Caco-2 (cell line): ENCODE results near the gene COL8A1. TPM values are rescaled to one million over a fixed set of nuclear protein-coding genes. Genes with fewer than 3 reads are reported as not detected.

Source experiments
- BruUV-seq: library from RNA; stranded (reverse); fragments of 400-500 nt; replicated peaks from 2 replicates; lab custom pipeline; 2021; lab: Mats Ljungman, UMichigan
- CTCF ChIA-PET: fragments of 300-600 bp; sonication (Branson Sonifier 250); formaldehyde crosslinking; loops from one replicate; lab custom pipeline; 2022; ENCODE audit warnings: antibody characterized with exemption; lab: Charles Lee
- POLR2A ChIA-PET: fragments of 300-600 bp; sonication (Branson Sonifier 250); formaldehyde crosslinking; loops from one replicate; lab custom pipeline; 2022; ENCODE audit warnings: antibody characterized with exemption; lab: Charles Lee
- DNase-seq, 2 experiments: peaks; one replicate each; pipeline versions ENCODE4 v3.0.0 to v3.0.0-alpha.2; 2020 to 2022
- H3K27me3 ChIP-seq: replicated peaks from 2 replicates; pipeline ENCODE4 v1.6.0; 2011; ENCODE audit warnings: low read length; ENCODE audit not compliant: control insufficient read depth, insufficient read depth
- H3K36me3 ChIP-seq: 2 replicates; pipeline ENCODE4 v1.5.1; 2011; ENCODE audit warnings: low read length; ENCODE audit not compliant: control insufficient read depth, insufficient read depth
- H3K4me1 ChIP-seq: fragments of 250-450 bp; sonication (Bioruptor Pico); 2 replicates; pipeline ENCODE4 v1.5.1; 2020; ENCODE audit warnings: mild to moderate bottlenecking
- H3K4me3 ChIP-seq: 2 replicates; pipeline ENCODE4 v1.5.1; 2011; ENCODE audit warnings: low read depth, mild to moderate bottlenecking, control low read depth, low read length
- H3K9me3 ChIP-seq: fragments of 250-450 bp; sonication (Bioruptor Pico); 2 replicates; pipeline ENCODE4 v1.5.1; 2020; ENCODE audit warnings: mild to moderate bottlenecking, moderate library complexity
- H3K27ac Mint-ChIP-seq: one replicate; pipeline ENCODE4 v1.8.0; 2022; ENCODE audit warnings: mixed read lengths; ENCODE audit not compliant: unreplicated experiment
- H3K27me3 Mint-ChIP-seq: one replicate; pipeline ENCODE4 v1.8.0; 2022; ENCODE audit warnings: mixed read lengths; ENCODE audit not compliant: insufficient read depth, unreplicated experiment
- H3K36me3 Mint-ChIP-seq: one replicate; pipeline ENCODE4 v1.8.0; 2022; ENCODE audit warnings: mild to moderate bottlenecking, mixed read lengths; ENCODE audit not compliant: insufficient read depth, unreplicated experiment
- H3K4me1 Mint-ChIP-seq: one replicate; pipeline ENCODE4 v1.8.0; 2022; ENCODE audit warnings: low read depth, mixed read lengths; ENCODE audit not compliant: unreplicated experiment
- H3K4me3 Mint-ChIP-seq: one replicate; pipeline ENCODE4 v1.8.0; 2022; ENCODE audit warnings: mild to moderate bottlenecking, moderate library complexity, mixed read lengths; ENCODE audit not compliant: unreplicated experiment
- H3K9me3 Mint-ChIP-seq: one replicate; pipeline ENCODE4 v1.8.0; 2022; ENCODE audit warnings: mixed read lengths; ENCODE audit not compliant: unreplicated experiment
- intact Hi-C: fragments of 100-400 bp; cut with micrococcal nuclease; formaldehyde crosslinking; loops from one replicate; pipeline ENCODE4 v1.10.0; 2022; ENCODE audit not compliant: unreplicated experiment
- total RNA-seq: library from RNA; stranded (reverse); gene quantifications from 2 replicates; pipeline ENCODE4 v1.2.3, GENCODE V29; 2022
- TF ChIP-seq, protein P1 (sequence below), 2 experiments: fragments of 200-600 bp in 1 of 2; IDR thresholded peaks; 1 replicate in 1 of 2; 2 replicates in 1 of 2; pipeline versions ENCODE4 v1.5.1 to v1.8.0; 2011 to 2022; ENCODE audit warnings: antibody characterized with exemption in 1 of 2, control low read depth in 1 of 2, inconsistent platforms in 1 of 2, low read depth in 1 of 2, low read length in 1 of 2, mild to moderate bottlenecking in 1 of 2, moderate library complexity in 1 of 2; ENCODE audit not compliant: insufficient read depth in 1 of 2, severe bottlenecking in 1 of 2, unreplicated experiment in 1 of 2

COL8A1 gene
- total RNA-seq, 1 experiment from 2014 or later = not detected

DNA sequence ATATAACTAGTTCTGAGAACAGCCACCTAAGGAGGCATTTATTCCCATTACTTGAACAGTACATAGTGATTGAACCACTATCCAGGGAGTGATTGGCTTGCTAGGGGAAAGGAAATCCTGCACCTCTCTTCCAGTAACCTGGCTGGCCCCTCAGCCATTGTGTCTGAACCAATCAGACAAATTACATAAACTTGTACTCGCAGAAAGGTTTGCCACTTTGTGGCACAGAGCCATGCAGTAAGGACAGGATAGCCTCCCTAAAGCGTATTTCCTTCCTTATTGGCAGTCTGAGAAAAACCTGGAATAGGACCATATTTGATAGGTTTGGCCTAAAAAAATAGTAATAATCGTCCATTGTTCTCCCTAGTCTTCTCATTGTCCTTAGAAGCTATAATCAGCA lies 198.3 kb downstream of the COL8A1 start:
- ChIA-PET POLR2A (interaction anchor here (0.6 kb wide), 1 partner anchor 418 kb away, joined by 3 read pairs; no protein-coding TSS in a partner anchor), CTCF (no interaction called here)
- Mint-ChIP-seq H3K27ac (no peak overlapping the region), H3K9me3 (no peaks in the 10 kb centered on the region), H3K4me3 (no peak overlapping the region), H3K27me3 (no peaks in the 10 kb centered on the region), H3K4me1 (no peaks in the 10 kb centered on the region), H3K36me3 (no peaks in the 10 kb centered on the region)
- no TSS peak for BruUV-seq
- TF ChIP-seq, protein P1, sequence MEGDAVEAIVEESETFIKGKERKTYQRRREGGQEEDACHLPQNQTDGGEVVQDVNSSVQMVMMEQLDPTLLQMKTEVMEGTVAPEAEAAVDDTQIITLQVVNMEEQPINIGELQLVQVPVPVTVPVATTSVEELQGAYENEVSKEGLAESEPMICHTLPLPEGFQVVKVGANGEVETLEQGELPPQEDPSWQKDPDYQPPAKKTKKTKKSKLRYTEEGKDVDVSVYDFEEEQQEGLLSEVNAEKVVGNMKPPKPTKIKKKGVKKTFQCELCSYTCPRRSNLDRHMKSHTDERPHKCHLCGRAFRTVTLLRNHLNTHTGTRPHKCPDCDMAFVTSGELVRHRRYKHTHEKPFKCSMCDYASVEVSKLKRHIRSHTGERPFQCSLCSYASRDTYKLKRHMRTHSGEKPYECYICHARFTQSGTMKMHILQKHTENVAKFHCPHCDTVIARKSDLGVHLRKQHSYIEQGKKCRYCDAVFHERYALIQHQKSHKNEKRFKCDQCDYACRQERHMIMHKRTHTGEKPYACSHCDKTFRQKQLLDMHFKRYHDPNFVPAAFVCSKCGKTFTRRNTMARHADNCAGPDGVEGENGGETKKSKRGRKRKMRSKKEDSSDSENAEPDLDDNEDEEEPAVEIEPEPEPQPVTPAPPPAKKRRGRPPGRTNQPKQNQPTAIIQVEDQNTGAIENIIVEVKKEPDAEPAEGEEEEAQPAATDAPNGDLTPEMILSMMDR (IDR thresholded peaks at IDR 0.05; ENCODE audit: insufficient read depth in 1 of 2, low read depth in 1 of 2, low read length in 1 of 2, severe bottlenecking in 1 of 2, unreplicated experiment in 1 of 2) = no peak
- H3K4me1 ChIP-seq = no peaks in the 10 kb centered on the region
- DNase-seq = no peak
- no peaks in the 10 kb centered on the region for H3K36me3 ChIP-seq
- no peaks in the 10 kb centered on the region for H3K27me3 ChIP-seq
- no peaks in the 10 kb centered on the region for H3K9me3 ChIP-seq
- H3K4me3 ChIP-seq = no peak overlapping the region
- intact Hi-C loops = no loop called here

DNA sequence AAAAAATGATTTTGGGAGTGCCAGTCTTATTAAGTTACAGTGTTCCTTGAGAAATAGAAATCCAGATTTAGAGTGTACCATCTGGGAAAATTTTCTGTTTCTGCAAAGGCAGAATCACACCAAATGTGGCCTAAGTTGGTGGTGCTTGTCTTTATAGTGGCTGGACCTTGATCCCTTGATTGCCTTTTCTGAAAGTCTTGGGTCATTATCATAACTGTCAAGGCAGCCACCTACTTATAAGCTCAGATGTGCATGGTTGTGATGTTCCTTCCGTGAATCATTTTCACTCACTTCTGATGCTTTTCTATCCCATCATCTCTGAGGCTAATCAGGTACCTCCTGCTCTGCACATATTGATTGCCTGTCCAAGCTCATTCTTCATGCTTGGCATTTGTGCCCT lies 199.3 kb downstream of the COL8A1 start:
- Histone ChIP-seq H3K4me1 (no peaks in the 10 kb centered on the region), H3K9me3 (no peaks in the 10 kb centered on the region), H3K27me3 (no peaks in the 10 kb centered on the region), H3K36me3 (no peaks in the 10 kb centered on the region), H3K4me3 (no peak overlapping the region)
- POLR2A ChIA-PET = no interaction called here
- Mint-ChIP-seq H3K9me3 (no peaks in the 10 kb centered on the region), H3K27me3 (no peaks in the 10 kb centered on the region), H3K4me3 (no peak overlapping the region), H3K36me3 (no peaks in the 10 kb centered on the region), H3K4me1 (peaks cover under 1% of the 10 kb centered on the region), H3K27ac (no peak overlapping the region)
- no TSS peak for BruUV-seq
- no peak for DNase-seq
- intact Hi-C loops = no loop called here
- CTCF ChIA-PET = no interaction called here
- TF ChIP-seq, protein P1 (IDR thresholded peaks at IDR 0.05; ENCODE audit: insufficient read depth in 1 of 2, low read depth in 1 of 2, low read length in 1 of 2, severe bottlenecking in 1 of 2, unreplicated experiment in 1 of 2) = no peak

DNA sequence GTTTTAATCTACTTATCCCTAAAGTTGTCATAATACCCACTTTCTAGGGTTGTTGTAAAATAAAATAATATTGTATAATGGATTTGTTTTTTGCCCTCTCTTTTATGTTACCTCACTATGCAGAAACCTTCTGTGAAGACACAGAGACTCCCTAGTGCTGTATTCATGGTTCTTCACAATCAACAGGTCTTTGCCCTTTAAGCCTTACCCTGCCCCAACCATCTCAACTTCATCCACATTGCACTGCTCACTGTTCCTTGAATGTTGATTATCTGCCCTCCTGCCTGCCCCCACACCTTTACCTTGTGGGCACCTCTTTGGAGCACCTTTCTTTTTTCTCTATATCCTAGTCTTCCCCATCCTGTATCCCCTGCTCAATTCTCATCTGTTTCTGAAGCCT lies 200.4 kb downstream of the COL8A1 start:
- intact Hi-C loops = no loop called here
- no peak for DNase-seq
- no peak overlapping the region for H3K27ac Mint-ChIP-seq
- no peaks in the 10 kb centered on the region for H3K9me3 Mint-ChIP-seq
- H3K36me3 ChIP-seq = no peaks in the 10 kb centered on the region
- CTCF ChIA-PET = no interaction called here
- H3K27me3 Mint-ChIP-seq = no peaks in the 10 kb centered on the region
- no peaks in the 10 kb centered on the region for H3K9me3 ChIP-seq
- TF ChIP-seq, protein P1 (IDR thresholded peaks at IDR 0.05; ENCODE audit: insufficient read depth in 1 of 2, low read depth in 1 of 2, low read length in 1 of 2, severe bottlenecking in 1 of 2, unreplicated experiment in 1 of 2) = no peak
- H3K4me3 ChIP-seq = no peak overlapping the region
- no peak overlapping the region for H3K4me3 Mint-ChIP-seq
- POLR2A ChIA-PET = no interaction called here
- BruUV-seq = no TSS peak
- peaks cover 6% of the 10 kb centered on the region for H3K4me1 Mint-ChIP-seq
- H3K27me3 ChIP-seq = no peaks in the 10 kb centered on the region
- H3K36me3 Mint-ChIP-seq = no peaks in the 10 kb centered on the region
- H3K4me1 ChIP-seq = peaks cover 8% of the 10 kb centered on the region; the same call in 1 of the 2 replicates
